ENCODE data around the gene PCMTD2. TPM values are rescaled to one million over a fixed set of nuclear protein-coding genes. Genes with fewer than 3 reads are reported as not detected.
A peak's percentile ranks its signal among the peaks of the same experiment; 100 is the strongest.

Gene PCMTD2
- polyA plus RNA-seq, 1 of the 3 experiments (the other 2 are of a cell fraction), result 50.7 TPM

GRCh38 chr20:64261138-64261537 lies 5.6 kb downstream of the PCMTD2 start:
- peak; percentile 86 for DNase-seq
- no peak overlapping the region for H3K9ac ChIP-seq
- H3K4me1 ChIP-seq (ENCODE audit: control insufficient read depth in 1 of 2, insufficient read depth in 2 of 2, low read depth in 1 of 2, low read length in 1 of 2), result peaks cover 6 to 38% of the 10 kb centered on the region in 2 experiments; a peak in 3 of 4 replicates
- TF ChIP-seq RAD21 (IDR thresholded peaks at IDR 0.05; ENCODE audit: low read length) (peak; percentile 26; the same call in 1 of the 2 replicates), EP300 (IDR thresholded peaks at IDR 0.05; ENCODE audit: borderline replicate concordance in 1 of 2, low read depth in 1 of 2, low read length in 1 of 2) (peak in 1 of 2 experiments; percentile 74; a peak in 2 of 4 replicates), GATA2 (CRISPR knock-in tag; IDR thresholded peaks at IDR 0.05) (peak; percentile 51; the same call in 1 of the 2 replicates), RCOR1 (IDR thresholded peaks at IDR 0.05; ENCODE audit: low read length) (peak; percentile 61; the same call in 1 of the 2 replicates), GABPA (IDR thresholded peaks at IDR 0.05; ENCODE audit: low read depth) (no peak), FOXM1 (IDR thresholded peaks at IDR 0.05; ENCODE audit: low read depth) (no peak), EZH2phosphoT487 (IDR thresholded peaks at IDR 0.05; ENCODE audit: borderline replicate concordance, low read depth) (no peak), FOXJ3 (CRISPR knock-in tag; IDR thresholded peaks at IDR 0.05) (peak; percentile 87), MXI1 (IDR thresholded peaks at IDR 0.05; ENCODE audit: low read depth, low read length) (peak; percentile 75)
- H3K36me3 ChIP-seq (replicated peaks in 1 of 2; ENCODE audit: control insufficient read depth in 1 of 2, insufficient read depth in 2 of 2, low read length in 1 of 2), result peaks cover 4 to 14% of the 10 kb centered on the region in 2 experiments
- H3F3A ChIP-seq (replicated peaks; ENCODE audit: insufficient read depth), result no peaks in the 10 kb centered on the region
- no peaks in the 10 kb centered on the region for H3K27me3 ChIP-seq (ENCODE audit: insufficient read depth)
- no peaks in the 10 kb centered on the region for H3K9me2 ChIP-seq
- H3K27ac ChIP-seq (ENCODE audit: low read depth in 2 of 2, low read length in 1 of 2), result peak overlapping the region in 1 of 2 experiments; percentile 79; a peak in 2 of 4 replicates
- no peaks in the 10 kb centered on the region for H3K9me3 ChIP-seq
- H3K4me2 ChIP-seq, result no peak overlapping the region
- ChIA-PET CTCF (no interaction called here), POLR2A (interaction anchor here (0.7 kb wide), 2 partner anchors 106 to 198 kb away, joined by 3 to 7 read pairs; partner anchors contain the start of gene TCEA2)
- no peaks in the 10 kb centered on the region; the same call in 1 of the 2 replicates for H4K20me1 ChIP-seq (ENCODE audit: insufficient read depth)
- WGBS (ENCODE audit: low lambda C conversion rate), result 65% methylated on average over 9 of the region's 9 CpGs
- H3K4me3 ChIP-seq (ENCODE audit: low read depth in 2 of 2, low read length in 1 of 2), result no peak overlapping the region
- H3K79me2 ChIP-seq (ENCODE audit: insufficient read depth), result peaks cover 31% of the 10 kb centered on the region
- H2AFZ ChIP-seq (ENCODE audit: low read depth), result no peak overlapping the region

GRCh38 chr20:64264091-64264490 lies 8.5 kb downstream of the PCMTD2 start:
- Histone ChIP-seq H3K9me2 (no peaks in the 10 kb centered on the region), H3K4me1 (ENCODE audit: control insufficient read depth in 1 of 2, insufficient read depth in 2 of 2, low read depth in 1 of 2, low read length in 1 of 2) (peaks cover 0 to 24% of the 10 kb centered on the region in 2 experiments; a peak in 2 of 4 replicates), H3K9ac (no peak overlapping the region), H3K79me2 (ENCODE audit: insufficient read depth) (peaks cover 5% of the 10 kb centered on the region; the same call in 1 of the 2 replicates), H3K36me3 (replicated peaks in 1 of 2; ENCODE audit: control insufficient read depth in 1 of 2, insufficient read depth in 2 of 2, low read length in 1 of 2) (peaks cover 19 to 22% of the 10 kb centered on the region in 2 experiments), H4K20me1 (ENCODE audit: insufficient read depth) (no peaks in the 10 kb centered on the region), H2AFZ (ENCODE audit: low read depth) (no peak overlapping the region), H3F3A (replicated peaks; ENCODE audit: insufficient read depth) (no peaks in the 10 kb centered on the region), H3K4me3 (ENCODE audit: low read depth in 2 of 2, low read length in 1 of 2) (no peak overlapping the region), H3K27me3 (ENCODE audit: insufficient read depth) (no peaks in the 10 kb centered on the region), H3K27ac (ENCODE audit: low read depth in 2 of 2, low read length in 1 of 2) (no peak overlapping the region), H3K4me2 (no peak overlapping the region), H3K9me3 (no peaks in the 10 kb centered on the region)
- WGBS (ENCODE audit: low lambda C conversion rate), result 86% methylated on average over 4 of the region's 4 CpGs
- TF ChIP-seq NFIC (IDR thresholded peaks at IDR 0.05; ENCODE audit: borderline replicate concordance) (no peak), POLR2AphosphoS5 (IDR thresholded peaks at IDR 0.05; ENCODE audit: low read depth, low read length) (no peak), TCF12 (IDR thresholded peaks at IDR 0.05) (no peak), IRF3 (IDR thresholded peaks at IDR 0.05; ENCODE audit: low read depth, low read length) (no peak), FOXJ3 (CRISPR knock-in tag; IDR thresholded peaks at IDR 0.05) (no peak), RCOR1 (IDR thresholded peaks at IDR 0.05; ENCODE audit: low read length) (no peak), USF1 (IDR thresholded peaks at IDR 0.05; ENCODE audit: borderline replicate concordance, low read depth) (no peak), TAF1 (IDR thresholded peaks at IDR 0.05; ENCODE audit: borderline replicate concordance, low read depth, low read length) (no peak)
- POLR2A ChIA-PET, result no interaction called here
- no peak for DNase-seq
- CTCF ChIA-PET, result no interaction called here
